Cerebellar cortex (tissue), 1 donor: ENCODE data around the gene FBLN2.

Experiments used
- DNase-seq: peaks from one replicate; pipeline ENCODE4 v3.0.0-alpha.2; 2015; ENCODE audit warnings: low spot score

The FBLN2 gene

DNA sequence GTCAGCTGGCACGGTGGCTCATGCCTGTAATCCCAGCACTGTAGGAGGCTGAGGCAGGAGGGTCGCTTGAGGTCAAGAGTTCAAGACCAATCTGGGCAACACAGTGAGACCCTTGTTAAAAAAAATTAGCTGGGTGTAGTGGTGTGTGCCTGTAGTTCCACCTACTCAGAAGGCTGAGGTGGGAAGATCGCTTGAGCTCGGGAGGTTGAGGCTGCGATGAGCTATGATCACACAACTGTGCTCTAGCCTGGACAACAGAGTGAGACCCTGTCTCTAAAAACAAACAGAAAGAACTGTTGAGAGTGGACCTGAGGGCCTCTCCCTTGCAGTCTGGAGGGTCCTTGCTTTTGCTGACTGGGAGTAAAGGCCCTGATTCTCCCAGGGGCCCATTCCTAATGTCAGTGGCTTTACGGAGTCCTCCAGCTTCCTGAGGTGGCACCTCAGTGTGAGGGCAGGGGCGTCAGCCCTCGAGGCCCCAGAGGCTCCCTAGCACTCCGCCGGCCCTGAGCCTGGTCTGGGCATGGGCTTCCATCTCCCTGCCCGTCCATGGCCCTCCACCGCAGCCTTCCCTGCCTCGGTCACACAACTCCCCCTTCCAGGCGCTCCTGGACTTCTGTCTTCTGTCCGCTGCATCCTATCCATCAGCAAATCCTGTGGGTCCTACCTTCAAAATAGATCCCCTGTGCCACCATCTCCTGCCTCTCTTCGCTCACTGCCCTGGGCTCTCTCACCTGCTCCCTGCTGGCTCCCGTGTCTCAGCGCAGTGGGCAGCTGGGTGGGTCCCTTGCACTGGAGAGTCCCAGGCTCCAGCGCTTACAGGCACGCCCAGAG lies 19.0 kb downstream of the FBLN2 start:
- no peak for DNase-seq

DNA sequence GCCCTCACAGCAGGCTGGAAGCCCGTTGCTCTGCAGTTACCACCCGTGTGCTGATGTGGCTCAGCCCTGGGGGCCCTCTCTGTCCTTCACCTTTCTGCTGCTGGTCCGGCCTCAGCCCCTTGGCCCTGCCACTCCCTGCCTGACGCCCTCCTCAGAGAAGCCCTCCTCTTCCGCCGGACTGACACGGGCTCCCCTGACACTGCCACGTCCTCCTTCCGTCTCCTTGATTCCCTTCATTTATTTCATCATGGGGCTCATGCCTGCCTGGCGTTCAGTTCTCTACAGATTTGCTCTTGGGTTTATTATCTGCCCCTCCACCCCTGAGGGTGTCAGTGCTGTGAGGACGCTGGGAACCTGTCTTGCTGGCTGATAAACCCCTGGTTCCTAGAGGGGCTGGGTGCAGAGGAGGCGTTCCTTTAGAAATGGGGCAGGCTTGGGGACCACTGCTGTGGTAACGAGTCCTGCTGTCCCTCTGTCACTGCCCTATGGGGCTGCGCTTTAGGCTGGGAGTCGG lies 19.6 kb downstream of the FBLN2 start:
- DNase-seq: no peak

GRCh38 chr3:13569201-13569600 lies 20.3 kb downstream of the FBLN2 start:
- DNase-seq: no peak

DNA sequence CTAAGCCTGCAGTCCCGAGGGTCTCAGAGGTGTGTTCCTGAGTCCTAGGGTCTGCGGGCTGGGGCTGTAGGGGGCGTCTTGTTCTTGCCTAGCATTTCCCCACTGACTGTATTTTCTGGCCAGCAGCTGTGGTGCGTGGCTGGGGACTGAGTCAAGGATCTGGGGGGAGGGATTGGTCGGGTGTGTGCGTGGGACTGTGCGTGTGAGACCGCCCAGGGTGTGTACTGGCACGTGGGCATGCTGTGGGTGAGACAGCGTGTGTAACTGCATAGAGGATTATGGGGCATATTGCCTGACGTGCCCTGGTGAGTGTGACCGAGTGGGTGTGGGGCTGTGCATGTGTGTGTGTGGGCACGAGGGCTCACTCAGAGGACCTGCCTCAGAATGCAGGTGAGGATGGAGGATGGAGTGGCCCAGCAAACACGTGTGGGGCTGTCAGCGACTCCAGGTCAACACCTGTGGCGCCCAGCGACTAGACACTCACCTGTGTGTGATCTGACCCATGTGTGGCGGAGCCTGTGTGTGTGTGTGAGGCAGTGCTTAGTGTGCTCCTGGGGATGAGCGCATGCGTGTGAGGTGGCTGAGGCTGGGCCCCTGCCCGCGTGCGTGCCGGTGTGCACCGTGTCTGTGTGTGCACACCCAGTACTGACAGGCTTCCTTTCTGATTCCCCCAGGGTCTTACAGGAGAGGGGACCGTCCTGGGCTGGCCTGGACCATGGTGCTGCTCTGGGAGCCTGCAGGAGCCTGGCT lies 20.9 kb downstream of the FBLN2 start:
- DNase-seq: no peak

GRCh38 chr3:13570391-13571194 lies 21.7 kb downstream of the FBLN2 start:
- DNase-seq: peak; percentile 14

- no peak for DNase-seq
These were observed 22.3 kb downstream of the FBLN2 start for GRCh38 chr3:13571264-13571663.

GRCh38 chr3:13571831-13572750 lies 23.2 kb downstream of the FBLN2 start:
- DNase-seq: no peak

DNA sequence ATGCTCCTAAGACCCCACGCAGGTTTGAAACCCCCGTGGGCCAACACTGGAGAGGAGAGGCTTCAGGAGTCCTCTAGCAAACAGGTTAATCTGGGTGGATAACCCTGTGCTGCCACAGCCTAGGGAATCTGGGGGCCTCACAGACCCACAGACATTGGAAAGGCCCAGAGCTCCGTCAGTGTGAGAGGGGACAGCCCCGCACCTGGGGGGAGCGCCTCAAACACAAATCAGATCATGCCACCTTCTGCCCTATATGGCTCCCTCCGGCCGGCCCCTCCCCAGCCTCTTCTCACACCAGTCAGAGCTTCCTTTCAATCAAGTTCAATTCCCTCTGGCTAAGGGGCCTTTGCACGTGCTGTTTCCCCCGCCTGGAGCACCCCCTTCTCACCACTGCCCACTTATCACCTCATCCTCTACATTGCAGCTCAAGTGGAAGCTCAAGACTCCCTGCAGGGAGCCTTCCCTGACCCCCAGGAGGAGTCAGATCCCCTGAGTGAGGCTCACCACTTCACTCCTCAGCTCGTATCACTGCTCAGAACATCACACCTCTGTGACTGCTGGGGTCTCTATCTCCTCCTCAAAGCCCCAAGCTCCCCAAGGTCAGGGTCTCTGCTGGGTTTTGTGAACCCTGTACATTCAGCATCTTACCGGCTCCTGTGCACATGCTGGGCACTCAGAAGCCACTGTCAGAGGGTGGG lies 24.1 kb downstream of the FBLN2 start:
- no peak for DNase-seq

- DNase-seq: no peak
These were observed 25.3 kb downstream of the FBLN2 start for GRCh38 chr3:13574083-13574797.

- DNase-seq: peak; percentile 27
These were observed 26.0 kb downstream of the FBLN2 start for GRCh38 chr3:13574798-13575451.

DNA sequence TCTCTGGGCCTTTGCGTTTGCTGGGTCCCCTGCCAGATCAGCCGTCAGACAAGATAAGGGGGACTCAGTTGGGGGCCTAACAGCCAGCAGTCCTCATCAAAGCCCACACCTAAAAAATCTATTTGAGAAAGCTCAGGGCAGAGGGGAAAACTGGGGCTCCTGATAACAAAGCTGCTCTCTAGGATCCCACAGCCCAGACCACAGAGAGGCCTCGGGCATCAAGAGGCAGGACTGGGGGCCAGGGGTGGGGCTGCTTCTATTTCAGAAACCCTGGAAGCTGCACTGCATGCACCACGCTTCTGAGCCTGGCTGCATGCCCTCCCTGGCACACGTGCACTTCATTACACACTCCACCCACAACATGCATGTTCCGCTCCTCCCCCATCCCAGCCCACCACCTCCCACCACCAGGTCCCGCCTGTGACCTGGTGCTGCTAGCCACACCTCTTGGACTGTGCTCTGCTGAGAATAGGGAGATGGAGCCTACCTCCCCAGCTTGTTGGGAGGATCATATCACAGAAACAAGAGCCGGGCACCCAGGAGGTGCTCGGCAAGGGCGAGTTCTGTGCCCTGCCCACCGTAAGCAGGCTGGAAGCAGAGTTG lies 26.6 kb downstream of the FBLN2 start:
- no peak for DNase-seq

DNA sequence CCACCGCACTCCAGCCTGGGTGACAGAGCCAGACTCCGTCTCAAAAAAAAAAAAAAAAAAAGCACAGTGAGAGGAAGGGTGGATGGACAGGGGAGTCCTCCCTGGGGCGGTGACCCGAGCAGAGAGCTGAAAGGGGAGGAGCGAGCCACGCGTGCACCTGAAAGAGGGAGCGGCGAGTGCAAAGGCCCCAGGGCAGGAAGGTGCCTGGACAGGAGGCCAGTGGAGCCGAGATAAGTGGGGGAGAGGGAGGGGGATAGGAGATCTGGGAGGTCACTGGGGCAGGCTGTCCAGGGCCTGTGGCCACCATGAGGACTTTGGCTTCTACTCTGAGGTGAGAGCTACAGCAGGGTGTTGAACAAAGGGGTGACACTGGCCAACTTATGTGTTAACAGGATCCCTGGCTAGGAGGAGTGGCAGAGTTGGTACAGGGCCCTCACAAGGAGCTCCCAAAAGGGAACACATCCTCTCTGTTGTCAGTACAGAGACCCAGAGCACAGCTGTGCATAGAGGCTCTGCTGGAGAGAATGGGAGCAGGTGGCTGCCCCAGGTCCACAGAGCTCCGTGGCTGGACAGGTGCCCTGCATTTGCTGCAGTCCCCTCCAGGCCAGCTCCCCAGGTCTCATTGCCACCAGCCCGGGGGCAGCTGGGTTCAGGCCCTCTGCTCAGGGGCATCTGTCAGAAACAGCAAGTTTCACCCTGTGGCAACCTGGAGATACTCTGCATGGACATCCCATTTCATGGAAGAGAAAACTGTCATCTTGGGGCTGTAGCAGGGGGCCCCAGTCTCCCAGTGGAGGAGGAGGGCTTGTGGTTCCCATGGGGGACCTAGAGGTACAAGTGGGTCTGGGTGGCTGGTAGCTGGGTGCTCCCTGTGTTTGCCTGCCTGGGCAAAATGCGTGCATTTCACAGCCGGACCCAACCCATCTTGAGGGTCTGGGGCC lies 28.5 kb downstream of the FBLN2 start:
- DNase-seq: no peak

DNA sequence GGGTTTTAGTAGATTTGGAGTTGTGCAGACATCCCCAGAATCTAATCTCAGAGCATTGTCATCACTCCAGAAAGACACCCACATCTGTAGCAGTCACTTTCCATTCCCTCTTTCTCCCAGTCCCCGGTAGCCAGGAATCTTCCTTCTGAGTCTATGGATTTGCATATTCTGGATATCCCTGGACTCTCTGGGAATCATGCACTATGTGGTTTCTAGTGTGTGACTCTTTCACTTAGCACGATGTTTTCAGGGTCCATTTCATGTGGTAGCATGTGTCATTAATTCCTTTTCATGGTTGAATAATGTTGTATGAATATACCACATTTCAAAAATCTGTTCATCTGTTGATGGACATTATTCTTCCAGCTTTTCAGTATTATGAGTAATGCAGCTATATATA lies 29.3 kb downstream of the FBLN2 start:
- no peak for DNase-seq

DNA sequence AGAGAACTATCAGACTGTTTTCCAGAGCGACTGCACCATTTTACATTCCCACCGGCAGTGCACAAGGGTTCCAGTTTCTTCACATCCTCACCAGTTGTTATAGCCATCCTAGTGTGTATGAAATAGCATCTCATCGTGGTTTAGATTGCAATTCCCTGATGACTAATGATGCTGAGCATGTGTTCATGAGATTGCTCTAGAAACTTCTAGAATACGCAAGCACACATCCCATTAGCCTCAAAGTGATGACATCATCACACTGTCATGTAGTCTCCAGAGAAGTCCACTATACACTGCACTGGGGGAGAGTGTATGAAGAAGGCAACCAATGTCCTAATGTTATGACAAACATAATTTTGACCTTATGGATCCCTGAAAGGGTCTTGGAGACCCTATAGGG lies 30.1 kb downstream of the FBLN2 start:
- no peak for DNase-seq

DNA sequence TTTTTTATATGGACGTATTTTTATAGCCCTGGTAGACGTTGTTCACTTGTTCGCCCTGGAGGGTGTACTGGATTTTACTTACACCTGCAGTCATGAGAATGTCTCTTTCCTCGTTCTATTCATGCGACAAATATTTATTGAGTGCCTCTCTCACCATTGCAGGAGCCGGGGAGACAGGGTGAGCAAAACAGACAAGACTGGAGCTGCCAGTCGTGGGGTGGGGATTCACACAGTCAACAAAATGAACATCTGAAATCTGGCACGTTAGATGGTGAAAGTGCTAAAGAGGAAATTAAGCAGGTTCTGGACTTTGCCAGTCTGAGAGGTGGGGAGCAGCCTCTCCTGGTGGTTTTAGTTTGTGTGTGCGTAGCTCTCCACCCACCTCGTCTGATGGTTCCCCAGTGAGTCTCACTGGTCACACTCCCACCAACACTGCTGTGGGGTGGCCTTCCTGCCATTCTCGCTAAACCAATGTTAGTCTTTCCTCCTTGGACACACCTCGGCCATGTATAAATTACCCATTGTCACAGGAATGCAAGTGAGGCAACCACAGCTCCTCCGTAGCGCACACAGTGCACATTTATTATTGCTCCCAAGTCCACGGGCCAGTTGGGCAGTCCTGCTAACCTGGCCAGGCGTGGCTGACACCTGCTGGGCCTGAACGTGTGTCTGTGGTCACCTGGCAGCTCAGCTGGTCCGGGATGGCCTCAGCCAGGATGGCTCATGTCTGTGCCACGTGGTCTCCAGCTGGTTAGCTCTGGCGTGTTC lies 31.5 kb downstream of the FBLN2 start:
- peak; percentile 55 for DNase-seq

DNA sequence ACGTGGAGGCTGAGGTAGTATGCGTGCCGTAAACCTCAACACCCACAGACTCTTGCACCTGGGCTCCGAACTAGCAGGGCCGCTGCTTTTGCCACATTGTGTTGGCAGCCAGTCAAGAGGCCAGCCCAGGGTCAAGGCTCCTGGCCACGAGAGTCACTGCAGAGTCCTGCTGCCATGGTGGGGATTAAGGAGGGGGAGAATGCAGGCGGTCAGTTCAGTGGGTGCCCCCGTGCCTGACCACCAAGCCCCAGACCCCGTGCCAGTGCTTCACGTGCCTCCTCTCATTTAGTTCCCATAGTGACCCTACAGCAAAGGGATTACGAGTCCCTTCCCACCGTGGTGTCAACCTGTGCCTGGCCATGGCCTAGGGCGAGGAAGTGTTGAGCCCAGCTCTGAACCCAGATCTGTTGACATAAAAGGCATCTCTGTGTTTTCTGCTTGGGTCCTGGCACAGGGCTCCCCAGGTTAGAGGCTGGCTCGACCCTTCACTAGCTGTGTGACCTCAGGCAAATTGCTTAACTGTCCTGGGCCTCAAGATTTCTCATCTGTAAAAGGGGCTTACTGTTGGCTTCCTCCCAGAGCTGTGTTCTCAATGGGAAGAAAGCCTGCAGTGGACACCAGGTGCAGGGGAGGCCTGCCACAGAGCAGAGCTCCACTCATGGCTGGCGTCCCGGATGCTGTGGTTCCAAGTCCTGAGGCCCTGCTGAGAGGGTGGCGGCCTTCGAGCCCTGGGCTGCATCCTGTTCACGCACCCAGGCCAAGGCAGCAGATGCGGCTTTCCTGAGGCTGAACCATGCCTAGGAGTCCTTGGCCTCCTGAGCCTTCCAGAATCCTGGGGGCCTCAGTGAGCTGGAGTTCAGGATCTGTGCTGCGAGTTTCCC lies 32.8 kb downstream of the FBLN2 start:
- peak; percentile 61 for DNase-seq
